Astrocyte (in vitro differentiated cells and primary cell): ENCODE results near the gene PRRG2. TPM values are rescaled to one million over a fixed set of nuclear protein-coding genes. Genes with fewer than 3 reads are reported as not detected.

Source experiments
- DNase-seq: peaks from one replicate; pipeline ENCODE4 v3.0.0-alpha.2; 2010; ENCODE audit warnings: low read depth
- FAIRE-seq: peaks from 2 replicates; lab custom pipeline; 2011; peaks lifted over from hg19 to GRCh38; lab: Jason Lieb, UNC
- H2AFZ ChIP-seq: 2 replicates; pipeline ENCODE4 v1.6.0; 2012; ENCODE audit warnings: low read depth, low read length, inconsistent platforms
- H3K27ac ChIP-seq: 2 replicates; pipeline ENCODE4 v1.5.1; 2011; ENCODE audit warnings: low read depth, low read length, inconsistent platforms
- H3K27me3 ChIP-seq: 2 replicates; pipeline ENCODE4 v1.6.0; 2011; ENCODE audit warnings: low read length, inconsistent platforms; ENCODE audit not compliant: insufficient read depth
- H3K36me3 ChIP-seq: 2 replicates; pipeline ENCODE4 v1.5.1; 2011; ENCODE audit warnings: low read length, inconsistent platforms; ENCODE audit not compliant: insufficient read depth
- H3K4me1 ChIP-seq: 2 replicates; pipeline ENCODE4 v1.5.1; 2011; ENCODE audit warnings: low read length, inconsistent platforms; ENCODE audit not compliant: insufficient read depth
- H3K4me2 ChIP-seq: 2 replicates; pipeline ENCODE4 v1.6.0; 2012; ENCODE audit warnings: low read length, inconsistent platforms
- H3K4me3 ChIP-seq: 2 replicates; pipeline ENCODE4 v1.5.1; 2011; ENCODE audit warnings: low read depth, mild to moderate bottlenecking, low read length, inconsistent platforms; ENCODE audit not compliant: insufficient read depth
- H3K79me2 ChIP-seq: 2 replicates; pipeline ENCODE4 v1.6.0; 2012; ENCODE audit warnings: mild to moderate bottlenecking, low read length, inconsistent platforms; ENCODE audit not compliant: insufficient read depth
- H3K9ac ChIP-seq: 2 replicates; pipeline ENCODE4 v1.6.0; 2012; ENCODE audit warnings: mild to moderate bottlenecking, low read length, inconsistent platforms
- H3K9me3 ChIP-seq: 2 replicates; pipeline ENCODE4 v1.5.1; 2012; ENCODE audit warnings: low read depth, mild to moderate bottlenecking, low read length, inconsistent platforms; ENCODE audit not compliant: insufficient read depth
- H4K20me1 ChIP-seq: 2 replicates; pipeline ENCODE4 v1.6.0; 2012; ENCODE audit warnings: low read length, inconsistent platforms; ENCODE audit not compliant: insufficient read depth
- H3K27ac Mint-ChIP-seq: one replicate; pipeline ENCODE4 v1.8.0; 2021; ENCODE audit warnings: mild to moderate bottlenecking, mixed read lengths; ENCODE audit not compliant: unreplicated experiment
- H3K27me3 Mint-ChIP-seq: one replicate; pipeline ENCODE4 v1.8.0; 2021; ENCODE audit warnings: low read depth, mixed read lengths; ENCODE audit not compliant: unreplicated experiment
- H3K36me3 Mint-ChIP-seq: one replicate; pipeline ENCODE4 v1.8.0; 2021; ENCODE audit warnings: low read depth, mixed read lengths; ENCODE audit not compliant: unreplicated experiment
- H3K4me1 Mint-ChIP-seq: one replicate; pipeline ENCODE4 v1.8.0; 2021; ENCODE audit warnings: low read depth, mixed read lengths; ENCODE audit not compliant: unreplicated experiment
- H3K4me3 Mint-ChIP-seq: one replicate; pipeline ENCODE4 v1.8.0; 2021; ENCODE audit warnings: mild to moderate bottlenecking, moderate library complexity, mixed read lengths; ENCODE audit not compliant: unreplicated experiment
- H3K9me3 Mint-ChIP-seq: one replicate; pipeline ENCODE4 v1.8.0; 2021; ENCODE audit warnings: mild to moderate bottlenecking, mixed read lengths; ENCODE audit not compliant: unreplicated experiment
- EZH2 ChIP-seq: IDR thresholded peaks from 2 replicates; pipeline ENCODE4 v1.6.1; 2012; ENCODE audit warnings: mild to moderate bottlenecking, low read length, inconsistent platforms; ENCODE audit not compliant: insufficient read depth
- total RNA-seq: library from RNA; stranded (reverse); gene quantifications from 2 replicates; pipeline ENCODE4 v1.2.1, GENCODE V29; 2021
- TF ChIP-seq, protein P1 (sequence below): IDR thresholded peaks from 2 replicates; pipeline ENCODE4 v1.5.1; 2011; ENCODE audit warnings: low read depth, mild to moderate bottlenecking, inconsistent platforms, low read length, moderate library complexity; ENCODE audit not compliant: insufficient read depth

The PRRG2 gene
- total RNA-seq, 1 donor from 2014 or later, result 1.3 TPM

DNA sequence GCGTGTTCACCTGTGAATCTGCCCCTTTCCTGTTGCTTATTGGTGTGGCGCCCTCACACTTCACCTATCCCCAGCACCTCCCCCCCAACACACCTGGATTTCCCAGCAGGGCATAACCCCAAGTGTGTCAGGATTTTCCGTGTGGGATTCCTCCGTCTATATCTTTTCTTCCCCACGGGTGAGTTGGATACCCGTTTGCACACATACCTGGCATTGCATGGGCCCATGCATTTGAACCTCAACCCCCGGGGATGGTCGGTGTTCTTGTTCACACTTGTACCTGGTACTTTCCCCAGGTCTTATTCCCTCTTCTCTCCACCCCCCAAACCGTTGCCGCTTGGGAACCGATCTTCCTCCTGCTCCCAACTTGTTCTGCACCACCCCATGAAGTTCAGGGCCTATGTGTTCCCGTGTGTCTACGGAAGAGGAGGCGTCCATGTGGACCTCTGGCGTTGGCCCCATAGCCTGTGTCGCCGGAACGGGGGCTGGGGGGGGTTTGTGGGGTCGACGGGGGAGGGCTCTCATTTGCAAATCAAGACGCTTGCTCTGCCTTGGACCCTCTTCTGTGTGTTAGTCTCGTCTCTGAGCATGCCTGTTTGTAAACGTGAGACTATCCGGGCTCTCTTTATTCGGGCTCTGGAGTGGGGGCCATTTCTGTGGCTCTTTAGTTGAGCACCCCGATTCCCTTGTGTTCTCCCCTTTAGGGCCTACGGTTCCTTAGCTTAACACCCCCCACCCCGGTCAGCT is 11.5 kb downstream of the PRRG2 start:
- FAIRE-seq, result no peak

DNA sequence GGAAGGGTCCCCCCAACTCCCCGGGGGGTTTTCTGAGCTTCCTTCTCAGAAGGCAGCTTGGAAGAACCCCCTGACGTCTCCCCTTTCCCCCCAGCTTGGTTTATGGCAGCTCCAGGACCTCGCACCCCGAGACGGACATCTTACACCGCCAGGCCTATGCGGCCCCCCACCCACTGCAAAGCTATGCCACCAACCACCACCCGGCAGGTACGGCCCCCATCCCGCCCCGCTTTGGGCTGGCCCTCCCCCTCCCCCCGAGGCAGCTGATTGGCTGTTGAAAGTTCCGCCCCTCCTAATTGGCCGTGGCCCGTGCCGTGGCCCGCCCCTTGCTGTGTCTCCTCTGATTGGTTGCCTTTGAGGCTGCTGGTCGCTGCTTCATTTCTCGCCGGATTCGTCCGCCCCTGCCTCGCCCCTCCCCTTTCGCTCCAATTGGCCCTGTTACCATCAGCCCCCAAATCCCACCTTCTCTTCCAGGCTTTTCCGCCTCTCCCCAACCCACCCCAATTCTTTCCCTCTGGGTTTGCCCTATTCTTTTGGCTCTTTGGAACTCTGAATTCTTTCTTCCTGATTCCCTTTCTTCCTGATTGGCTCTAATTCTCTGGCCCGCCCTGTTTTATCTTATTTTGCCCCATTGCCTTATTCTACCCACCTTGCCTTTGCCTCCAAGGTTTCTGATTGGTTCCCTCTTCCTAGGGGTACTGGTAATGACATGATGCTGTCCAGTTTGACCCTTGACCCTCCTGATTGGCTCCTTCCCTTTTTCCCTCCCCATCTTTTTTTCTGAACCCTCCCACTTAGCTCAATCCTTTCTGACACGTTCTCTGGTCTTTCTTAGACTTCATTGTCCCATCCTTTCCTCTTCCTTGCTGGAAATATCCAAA is 12.4 kb downstream of the PRRG2 start:
- TF ChIP-seq, protein P1, sequence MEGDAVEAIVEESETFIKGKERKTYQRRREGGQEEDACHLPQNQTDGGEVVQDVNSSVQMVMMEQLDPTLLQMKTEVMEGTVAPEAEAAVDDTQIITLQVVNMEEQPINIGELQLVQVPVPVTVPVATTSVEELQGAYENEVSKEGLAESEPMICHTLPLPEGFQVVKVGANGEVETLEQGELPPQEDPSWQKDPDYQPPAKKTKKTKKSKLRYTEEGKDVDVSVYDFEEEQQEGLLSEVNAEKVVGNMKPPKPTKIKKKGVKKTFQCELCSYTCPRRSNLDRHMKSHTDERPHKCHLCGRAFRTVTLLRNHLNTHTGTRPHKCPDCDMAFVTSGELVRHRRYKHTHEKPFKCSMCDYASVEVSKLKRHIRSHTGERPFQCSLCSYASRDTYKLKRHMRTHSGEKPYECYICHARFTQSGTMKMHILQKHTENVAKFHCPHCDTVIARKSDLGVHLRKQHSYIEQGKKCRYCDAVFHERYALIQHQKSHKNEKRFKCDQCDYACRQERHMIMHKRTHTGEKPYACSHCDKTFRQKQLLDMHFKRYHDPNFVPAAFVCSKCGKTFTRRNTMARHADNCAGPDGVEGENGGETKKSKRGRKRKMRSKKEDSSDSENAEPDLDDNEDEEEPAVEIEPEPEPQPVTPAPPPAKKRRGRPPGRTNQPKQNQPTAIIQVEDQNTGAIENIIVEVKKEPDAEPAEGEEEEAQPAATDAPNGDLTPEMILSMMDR, result no peak
- TF ChIP-seq EZH2, result no peak
- H3K4me1 Mint-ChIP-seq, result peaks cover 2% of the 10 kb centered on the region

More for the DNA sequence above, 11.5 kb downstream of the PRRG2 start:
- DNase-seq, result no peak
- Histone ChIP-seq H3K27me3 (no peaks in the 10 kb centered on the region), H3K9me3 (no peaks in the 10 kb centered on the region), H3K4me3 (peak overlapping the region; percentile 78), H3K4me1 (peaks cover 20% of the 10 kb centered on the region), H3K36me3 (peaks cover 8% of the 10 kb centered on the region), H3K27ac (peak overlapping the region; percentile 47), H3K9ac (peak overlapping the region; percentile 79), H3K79me2 (peaks cover 54% of the 10 kb centered on the region), H3K4me2 (peak overlapping the region; percentile 94), H2AFZ (no peak overlapping the region), H4K20me1 (peaks cover 30% of the 10 kb centered on the region)
- no peaks in the 10 kb centered on the region for H3K36me3 Mint-ChIP-seq
- H3K9me3 Mint-ChIP-seq, result no peaks in the 10 kb centered on the region
- peaks cover 2% of the 10 kb centered on the region for H3K4me1 Mint-ChIP-seq
- H3K27me3 Mint-ChIP-seq, result no peaks in the 10 kb centered on the region
- peak overlapping the region; percentile 94 for H3K4me3 Mint-ChIP-seq
- peak overlapping the region; percentile 84 for H3K27ac Mint-ChIP-seq
- TF ChIP-seq EZH2, result no peak
- TF ChIP-seq, protein P1, result no peak

More for the DNA sequence above, 12.4 kb downstream of the PRRG2 start:
- no peaks in the 10 kb centered on the region for H3K36me3 Mint-ChIP-seq
- Histone ChIP-seq H3K79me2 (peaks cover 60% of the 10 kb centered on the region), H2AFZ (no peak overlapping the region), H3K36me3 (peaks cover 10% of the 10 kb centered on the region), H3K9ac (peak overlapping the region; percentile 79), H4K20me1 (peaks cover 34% of the 10 kb centered on the region), H3K4me1 (peaks cover 20% of the 10 kb centered on the region), H3K4me2 (peak overlapping the region; percentile 94), H3K9me3 (no peaks in the 10 kb centered on the region), H3K27ac (no peak overlapping the region), H3K4me3 (peak overlapping the region; percentile 78), H3K27me3 (no peaks in the 10 kb centered on the region)
- FAIRE-seq (no peak), DNase-seq (peak; percentile 81)
- H3K9me3 Mint-ChIP-seq, result no peaks in the 10 kb centered on the region
- peak overlapping the region; percentile 94 for H3K4me3 Mint-ChIP-seq
- peak overlapping the region; percentile 74 for H3K27ac Mint-ChIP-seq
- no peaks in the 10 kb centered on the region for H3K27me3 Mint-ChIP-seq
